GM12801 (cell line): ENCODE data around the gene PRICKLE2.

Source experiments
- CTCF ChIP-seq: IDR thresholded peaks from one replicate; pipeline ENCODE4 v1.5.1; 2011; ENCODE audit warnings: control low read depth; ENCODE audit not compliant: insufficient read length; ENCODE audit errors: extremely low read depth

Gene PRICKLE2

DNA sequence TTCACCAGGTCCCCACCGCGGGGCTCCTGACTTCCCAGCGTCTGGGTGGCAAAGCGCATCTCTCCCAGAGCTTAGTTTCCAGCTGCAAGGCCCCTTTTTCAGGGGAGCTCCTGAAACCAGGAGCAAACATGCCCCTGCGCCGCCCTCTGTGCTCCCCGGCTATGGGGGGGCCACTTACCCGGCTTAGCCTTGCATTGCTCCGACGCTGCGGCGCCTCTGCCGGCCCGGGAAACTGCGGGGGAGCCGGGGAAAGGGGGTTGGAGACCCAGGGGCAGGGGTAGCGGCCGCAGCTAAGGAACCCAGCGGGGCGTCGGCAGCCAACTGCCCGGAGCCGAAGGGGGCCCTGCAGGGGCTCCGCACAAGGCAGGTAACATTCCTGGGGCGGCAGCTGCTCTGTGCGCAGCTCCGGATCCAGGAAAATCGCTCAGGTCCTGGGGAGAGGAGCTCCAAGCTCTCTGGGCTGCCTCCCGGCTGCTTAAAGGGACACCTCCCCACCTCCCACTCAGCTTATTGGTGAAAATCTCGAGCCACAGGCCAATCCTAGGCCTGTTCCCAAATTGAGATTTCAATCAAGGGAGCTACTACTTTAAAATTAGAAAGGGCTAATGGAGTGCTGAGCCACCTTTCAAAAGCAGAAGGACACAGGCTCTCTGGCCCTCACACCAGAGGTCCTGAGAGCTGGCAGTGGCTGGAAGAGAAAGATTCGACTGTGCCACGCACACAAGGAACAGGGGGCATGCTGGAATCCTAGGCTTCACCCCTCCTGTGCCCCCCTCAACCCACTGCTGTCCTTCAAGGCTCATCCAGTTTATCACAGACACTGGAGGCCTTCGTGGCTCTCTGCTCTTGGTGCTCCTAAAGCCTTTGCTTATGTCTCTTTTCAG lies 42.7 kb upstream of the PRICKLE2 start:
- no peak for TF ChIP-seq CTCF

GRCh38 chr3:64266983-64267382 lies 41.7 kb upstream of the PRICKLE2 start:
- TF ChIP-seq CTCF = no peak

GRCh38 chr3:64266065-64266931 lies 41.0 kb upstream of the PRICKLE2 start:
- TF ChIP-seq CTCF = no peak

- no peak for TF ChIP-seq CTCF
Observed at GRCh38 chr3:64265646-64266045, 40.4 kb upstream of the PRICKLE2 start.

DNA sequence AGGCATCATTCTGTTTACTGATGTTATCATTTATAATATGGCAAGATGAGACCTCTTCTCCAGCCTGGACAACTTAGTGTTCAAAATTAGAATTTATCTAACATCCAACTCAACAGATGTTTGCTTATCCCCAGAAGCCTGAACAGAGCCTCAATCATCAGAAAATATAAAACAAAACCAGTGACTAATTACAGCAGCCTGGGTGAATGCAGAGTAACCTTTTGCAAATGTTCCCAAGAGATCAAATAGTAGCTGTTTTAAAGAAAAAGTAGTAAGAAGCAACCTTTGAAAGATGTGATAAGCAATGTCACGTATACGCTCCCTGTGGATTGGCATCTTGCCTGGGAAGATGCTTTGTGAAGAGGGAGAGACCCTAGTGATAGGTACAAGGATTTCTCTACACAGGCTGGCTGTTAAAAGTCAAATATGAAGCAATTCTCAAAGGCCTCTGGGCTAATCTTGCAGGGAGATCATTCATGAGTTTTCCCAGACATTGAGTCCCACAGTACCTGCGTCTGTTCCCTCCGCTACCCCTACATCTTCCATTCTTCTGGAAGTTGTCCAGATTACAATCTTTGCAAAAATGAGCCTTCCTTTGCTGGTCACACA lies 39.3 kb upstream of the PRICKLE2 start:
- no peak for TF ChIP-seq CTCF

- no peak for TF ChIP-seq CTCF
Observed at GRCh38 chr3:64262574-64263114, 37.4 kb upstream of the PRICKLE2 start.

GRCh38 chr3:64260431-64260830 lies 35.2 kb upstream of the PRICKLE2 start:
- TF ChIP-seq CTCF = no peak
